Right lobe of liver (tissue), 6 donors: ENCODE results near the gene RNU1-4. TPM values are rescaled to one million over a fixed set of nuclear protein-coding genes. Genes with fewer than 3 reads are reported as not detected.
A peak's percentile ranks its signal among the peaks of the same experiment; 100 is the strongest.
"Not testable (repeated sequence)": the region's sequence is repeated elsewhere in the genome, so short reads cannot be mapped to it uniquely, and the experiment has no call there.

Source experiments
- ATAC-seq, 4 donors: fragments of 200-7000 bp; cut with Tn5 transposase; one replicate each; pipeline ENCODE4 v1.9.1; 2020; ENCODE audit warnings: mild to moderate bottlenecking in 4 of 4, moderate library complexity in 4 of 4
- DNase-seq, 3 donors: peaks; one replicate each; pipeline ENCODE4 v3.0.0-alpha.2; 2020
- H3K27ac ChIP-seq, 3 donors: fragments of 200-600 bp; one replicate each; pipeline ENCODE4 v1.8.0; 2022
- H3K27me3 ChIP-seq, 2 donors: fragments of 200-600 bp; one replicate each; pipeline ENCODE4 v1.8.0; 2022
- H3K36me3 ChIP-seq, 4 donors: fragments of 200-600 bp; sonication (generic) in 1 of 4; one replicate each; pipeline versions ENCODE4 v1.5.1 to v1.8.0; 2017 to 2022; ENCODE audit warnings: control low read depth in 1 of 4
- H3K4me1 ChIP-seq, 4 donors: fragments of 200-600 bp; sonication (generic) in 1 of 4; one replicate each; pipeline versions ENCODE4 v1.5.1 to v1.8.0; 2017 to 2022; ENCODE audit warnings: control low read depth in 1 of 4
- H3K4me3 ChIP-seq, 3 donors: fragments of 200-600 bp; one replicate each; pipeline ENCODE4 v1.8.0; 2022
- H3K9me3 ChIP-seq, 4 donors: fragments of 200-600 bp; sonication (generic) in 1 of 4; one replicate each; pipeline versions ENCODE4 v1.5.1 to v1.8.0; 2017 to 2022; ENCODE audit warnings: control low read depth in 1 of 4
- WGBS: methylation state at CpG from one replicate; pipeline ENCODE4 v1.1.6; 2018; ENCODE audit warnings: low coverage, low lambda C conversion rate; ENCODE audit not compliant: insufficient coverage; ENCODE audit errors: missing lambda C conversion rate; 5-methylcytosine and 5-hydroxymethylcytosine counted together
- intact Hi-C, 2 donors: fragments of 100-400 bp; cut with DNase I; formaldehyde crosslinking; loops; one replicate each; pipeline versions ENCODE4 v1.11.2 to v1.14.1; 2022
- total RNA-seq, 6 experiments: library from RNA; depleted of rRNA in 2 of 6; stranded (reverse); fragments of >200 nt in 2 of 6; fragmentation: NEBNext Ultra II Directional in 3 of 6; extraction: Animal tissue kit (Norgen Biotek cat#: 25700) in 3 of 6; gene quantifications; one replicate each; pipeline versions ENCODE4 v1.1.0 to v1.2.4, GENCODE V29; 2016 to 2023
- donor health status: DM: no; HTN: yes; CAD: no.
- donor health status: DM: no; HTN: no; CAD: no.
- donor health status: DM: no; HTN: no; CAD: no.
- donor health status: DM: no; HTN: yes; CAD: no.
- donor health status: DM: no; HTN: yes; CAD: no.

Gene RNU1-4
- total RNA-seq, 6 experiments from 2014 or later, result under 0.01 to 3,377 (median 977) TPM

GRCh38 chr1:16749910-16750888 lies 9.9 kb downstream of the RNU1-4 start:
- WGBS, result 0% methylated on average over 1 of the region's 19 CpGs
- peak; percentile 91 for ATAC-seq

GRCh38 chr1:16752770-16753169 lies 12.5 kb downstream of the RNU1-4 start:
- WGBS, result no CpG with 5 or more reads among the region's 3 CpGs
- H3K4me1 ChIP-seq, H3K27ac ChIP-seq, H3K4me3 ChIP-seq, intact Hi-C loops, H3K9me3 ChIP-seq, ATAC-seq, H3K36me3 ChIP-seq, DNase-seq, H3K27me3 ChIP-seq: not testable (repeated sequence)

More at GRCh38 chr1:16749910-16750888, 9.9 kb downstream of the RNU1-4 start:
- DNase-seq, intact Hi-C loops, H3K4me1 ChIP-seq, H3K36me3 ChIP-seq, H3K4me3 ChIP-seq, H3K27ac ChIP-seq, H3K27me3 ChIP-seq, H3K9me3 ChIP-seq: not testable (repeated sequence)

- H3K4me1 ChIP-seq, intact Hi-C loops, DNase-seq, H3K27me3 ChIP-seq, H3K27ac ChIP-seq, H3K9me3 ChIP-seq, H3K4me3 ChIP-seq, H3K36me3 ChIP-seq: not testable (repeated sequence)
- ATAC-seq, result peak; percentile 56 to 76 (median 64)
- WGBS, result no CpG with 5 or more reads among the region's 1 CpG
Measured at GRCh38 chr1:16755385-16755784, 15.1 kb downstream of the RNU1-4 start.

- H3K27ac ChIP-seq, H3K36me3 ChIP-seq, H3K4me3 ChIP-seq, H3K9me3 ChIP-seq, intact Hi-C loops, H3K27me3 ChIP-seq, H3K4me1 ChIP-seq, DNase-seq, ATAC-seq: not testable (repeated sequence)
- WGBS, result 68% methylated on average over 2 of the region's 2 CpGs
Measured at GRCh38 chr1:16755932-16756331, 15.6 kb downstream of the RNU1-4 start.

GRCh38 chr1:16757574-16757973 lies 17.3 kb downstream of the RNU1-4 start:
- H3K36me3 ChIP-seq, H3K9me3 ChIP-seq, H3K27ac ChIP-seq, DNase-seq, H3K27me3 ChIP-seq, H3K4me1 ChIP-seq, H3K4me3 ChIP-seq, intact Hi-C loops: not testable (repeated sequence)
- no CpG with 5 or more reads among the region's 6 CpGs for WGBS
- ATAC-seq, result peak in 1 of 4 donors; percentile 4

- DNase-seq, intact Hi-C loops, H3K9me3 ChIP-seq, H3K4me3 ChIP-seq, ATAC-seq, H3K36me3 ChIP-seq, H3K27me3 ChIP-seq, H3K27ac ChIP-seq, H3K4me1 ChIP-seq: not testable (repeated sequence)
- WGBS, result 100% methylated on average over 1 of the region's 5 CpGs
Measured at GRCh38 chr1:16758060-16758459, 17.7 kb downstream of the RNU1-4 start.

- ATAC-seq, result peak in 2 of 4 donors; percentile 1 to 2
- DNase-seq, intact Hi-C loops, H3K27ac ChIP-seq, H3K4me3 ChIP-seq, H3K4me1 ChIP-seq, H3K36me3 ChIP-seq, H3K27me3 ChIP-seq, H3K9me3 ChIP-seq: not testable (repeated sequence)
- 43% methylated on average over 14 of the region's 40 CpGs for WGBS
Measured at GRCh38 chr1:16759041-16759493, 18.8 kb downstream of the RNU1-4 start.

GRCh38 chr1:16759650-16760455 lies 19.5 kb downstream of the RNU1-4 start:
- Histone ChIP-seq H3K4me1 (peaks cover 0 to 13% (median 4%) of the 10 kb centered on the region in 4 donors), H3K4me3 (peak overlapping the region in 1 of 3 donors; percentile 14)
- intact Hi-C loops, DNase-seq, H3K36me3 ChIP-seq, H3K27me3 ChIP-seq, H3K9me3 ChIP-seq, H3K27ac ChIP-seq: not testable (repeated sequence)
- peak; percentile 67 to 85 (median 73) for ATAC-seq
- no CpG with 5 or more reads among the region's 62 CpGs for WGBS

GRCh38 chr1:16760456-16760765 lies 20.1 kb downstream of the RNU1-4 start:
- DNase-seq, H3K9me3 ChIP-seq, ATAC-seq, H3K36me3 ChIP-seq, intact Hi-C loops, H3K27me3 ChIP-seq, H3K27ac ChIP-seq, H3K4me1 ChIP-seq: not testable (repeated sequence)
- peak overlapping the region in 1 of 3 donors; percentile 14 for H3K4me3 ChIP-seq
- WGBS, result 70% methylated on average over 2 of the region's 11 CpGs

GRCh38 chr1:16760801-16761200 lies 20.5 kb downstream of the RNU1-4 start:
- WGBS, result no CpG with 5 or more reads among the region's 11 CpGs
- H3K27ac ChIP-seq, H3K36me3 ChIP-seq, intact Hi-C loops, H3K4me1 ChIP-seq, H3K9me3 ChIP-seq, H3K27me3 ChIP-seq, DNase-seq, ATAC-seq, H3K4me3 ChIP-seq: not testable (repeated sequence)
